GM18505 (cell line): ENCODE measurements around the gene MMP17.
"Not testable (repeated sequence)": the region's sequence is repeated elsewhere in the genome, so short reads cannot be mapped to it uniquely, and the experiment has no call there.

Experiments
- ATAC-seq: cut with Tn5 transposase; IDR thresholded peaks from one replicate; pipeline ENCODE4 v1.9.1; 2021; ENCODE audit not compliant: unreplicated experiment
- POLR2A ChIP-seq: IDR thresholded peaks from 4 replicates; pipeline ENCODE4 v1.6.1; 2011; ENCODE audit warnings: borderline replicate concordance; ENCODE audit not compliant: insufficient read depth, insufficient read length; ENCODE audit errors: extremely low read depth

The MMP17 gene

GRCh38 chr12:131808744-131809371, 19.3 kb upstream of the MMP17 start:
- no peak for ATAC-seq
- no peak for TF ChIP-seq POLR2A

GRCh38 chr12:131809476-131810254, 18.5 kb upstream of the MMP17 start:
- not testable (repeated sequence) for ATAC-seq

GRCh38 chr12:131810726-131811125, 17.5 kb upstream of the MMP17 start:
- no peak for ATAC-seq
- no peak for TF ChIP-seq POLR2A

- TF ChIP-seq POLR2A = no peak
- ATAC-seq = no peak
Measured at GRCh38 chr12:131815131-131815530, 13.1 kb upstream of the MMP17 start.

- TF ChIP-seq POLR2A = no peak
- ATAC-seq = no peak
Measured at GRCh38 chr12:131816495-131816894, 11.7 kb upstream of the MMP17 start.

GRCh38 chr12:131817241-131817640, 11.0 kb upstream of the MMP17 start:
- no peak for TF ChIP-seq POLR2A
- no peak for ATAC-seq

GRCh38 chr12:131818821-131819585, 9.2 kb upstream of the MMP17 start:
- no peak for TF ChIP-seq POLR2A
- no peak for ATAC-seq

- TF ChIP-seq POLR2A = no peak
- ATAC-seq = no peak
Measured at GRCh38 chr12:131824450-131824849, 3.7 kb upstream of the MMP17 start.

- TF ChIP-seq POLR2A = no peak
- no peak for ATAC-seq
Measured at GRCh38 chr12:131825146-131825892, 2.9 kb upstream of the MMP17 start.

- no peak for ATAC-seq
- TF ChIP-seq POLR2A = no peak
Measured at GRCh38 chr12:131826097-131826928, 1.9 kb upstream of the MMP17 start.

GRCh38 chr12:131828671-131829355, 620 bp downstream of the MMP17 start:
- TF ChIP-seq POLR2A = no peak
- peak; percentile 11 for ATAC-seq

- no peak for ATAC-seq
- TF ChIP-seq POLR2A = no peak
Measured at GRCh38 chr12:131829356-131829747, 1.2 kb downstream of the MMP17 start.
